A673 (cell line): ENCODE results near the gene CUX1.

Experiments used
- CTCF ChIP-seq: fragments of 300-800, 200-600 bp; sonication (generic); conservative IDR thresholded peaks from 2 replicates; pipeline ENCODE4 v1.5.1; 2017; ENCODE audit warnings: low read depth, mild to moderate bottlenecking, antibody characterized with exemption, low read length, moderate library complexity, mixed read lengths
- EZH2 ChIP-seq: fragments of 200-600 bp; sonication (generic); IDR thresholded peaks from 2 replicates; pipeline ENCODE4 v1.6.1; 2017; ENCODE audit warnings: borderline replicate concordance, low read depth, mild to moderate bottlenecking, mixed read lengths, antibody characterized with exemption, low read length; ENCODE audit not compliant: poor library complexity, severe bottlenecking

GRCh38 chr7:101945034-101945758 is 127.8 kb downstream of the CUX1 start:
- TF ChIP-seq CTCF (no peak), EZH2 (no peak)
